HG03159 (cell line): ENCODE measurements around the gene GPRC5A.

Experiments
- ATAC-seq: cut with Tn5 transposase; IDR thresholded peaks from one replicate; pipeline ENCODE4 v1.9.1; 2021; ENCODE audit warnings: mild to moderate bottlenecking, moderate library complexity; ENCODE audit not compliant: unreplicated experiment

The GPRC5A gene

GRCh38 chr12:12885096-12885792 is 6.1 kb upstream of the GPRC5A start:
- ATAC-seq: no peak

DNA sequence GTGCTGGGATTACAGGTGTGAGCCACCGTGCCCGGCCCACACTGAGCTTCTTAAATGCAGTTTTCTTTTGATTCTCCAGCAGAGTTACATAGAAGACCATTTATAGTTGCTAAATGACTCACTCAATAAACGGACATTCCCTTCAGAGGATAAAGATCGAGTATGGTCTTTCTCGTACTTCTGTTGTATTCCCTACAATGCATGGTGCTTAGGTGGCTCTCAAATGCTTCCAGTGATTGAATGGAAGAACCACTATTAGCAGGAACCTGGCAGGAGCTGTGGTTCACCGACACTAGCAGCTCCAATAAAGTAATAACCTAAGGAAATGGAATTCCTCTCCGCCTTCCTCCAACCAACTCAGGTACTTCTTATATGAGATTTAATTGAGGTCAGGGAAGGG is 3.9 kb upstream of the GPRC5A start:
- ATAC-seq: no peak

GRCh38 chr12:12889701-12890100 is 1.7 kb upstream of the GPRC5A start:
- no peak for ATAC-seq

DNA sequence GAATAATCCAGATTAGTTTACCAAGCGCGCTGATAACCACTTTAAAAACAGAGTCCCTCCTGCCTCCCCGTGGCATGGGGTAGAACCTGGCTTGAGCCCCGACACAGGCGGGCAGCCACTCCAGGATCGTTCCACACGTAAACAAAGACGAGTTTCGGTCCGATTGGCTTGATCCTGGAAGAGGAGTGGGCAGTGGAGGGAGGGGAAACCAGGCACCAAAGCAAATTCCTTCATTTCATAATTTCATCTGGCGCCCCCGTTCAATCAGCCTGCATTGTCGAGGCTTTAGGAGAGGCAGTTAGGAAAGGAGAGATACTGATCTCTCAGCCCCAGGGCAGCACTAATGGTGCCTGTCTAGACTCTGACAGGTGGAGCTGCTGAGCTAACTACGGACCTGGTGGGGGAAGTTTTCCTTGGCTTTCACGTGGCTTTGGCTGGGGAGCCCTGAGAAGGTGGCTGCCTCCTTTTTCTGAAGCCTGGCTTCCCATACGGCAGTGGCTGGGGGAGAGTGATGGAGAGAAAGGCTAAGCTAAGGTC is 751 bp upstream of the GPRC5A start:
- no peak for ATAC-seq

DNA sequence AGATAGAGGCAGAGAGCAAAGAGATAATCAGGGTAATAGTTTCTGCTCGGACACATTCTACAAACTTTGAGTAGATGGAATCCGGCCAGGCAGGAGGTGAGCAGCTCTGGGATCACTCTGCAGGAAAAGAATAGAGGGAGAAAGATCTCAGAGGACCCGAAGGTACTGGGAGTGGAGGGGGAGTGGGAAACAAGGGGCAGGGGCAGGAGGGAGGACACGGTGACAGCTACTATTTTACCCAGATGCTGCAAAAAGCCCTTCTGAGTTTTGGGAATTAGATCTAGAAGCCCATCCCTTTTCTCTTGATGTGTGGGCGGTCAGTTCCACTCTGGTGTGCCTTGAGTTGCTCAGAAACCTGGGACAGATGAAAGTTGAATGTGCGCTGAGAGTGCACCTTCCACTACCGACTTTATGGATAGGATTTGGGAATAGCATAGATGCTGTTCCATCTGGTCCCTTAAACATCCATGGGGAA is 556 bp downstream of the GPRC5A start:
- ATAC-seq: no peak

DNA sequence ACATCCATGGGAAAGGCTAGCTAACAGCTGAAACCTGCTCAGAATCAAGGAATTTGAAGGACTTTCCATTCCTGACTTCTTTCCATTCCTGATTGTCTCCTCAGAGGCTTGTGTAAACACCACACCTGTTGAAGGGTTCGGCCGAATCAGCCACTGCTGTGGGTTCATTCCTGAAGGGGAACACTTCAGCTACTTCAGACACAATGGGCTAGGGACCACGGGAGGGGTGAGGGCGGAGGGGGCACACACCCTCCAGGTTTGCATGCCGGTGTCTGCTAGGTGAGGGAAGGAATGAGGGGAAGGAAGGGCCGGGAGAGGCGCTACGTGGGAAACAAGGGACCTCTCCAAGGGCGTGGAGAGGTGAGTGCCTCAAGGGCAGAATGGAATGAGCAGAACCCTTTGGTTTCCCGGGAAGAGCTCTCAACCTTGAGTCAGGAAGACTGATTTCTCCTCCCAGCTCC is 1.3 kb downstream of the GPRC5A start:
- no peak for ATAC-seq

- ATAC-seq: no peak
Observed at GRCh38 chr12:12893438-12893837, 2.1 kb downstream of the GPRC5A start.

DNA sequence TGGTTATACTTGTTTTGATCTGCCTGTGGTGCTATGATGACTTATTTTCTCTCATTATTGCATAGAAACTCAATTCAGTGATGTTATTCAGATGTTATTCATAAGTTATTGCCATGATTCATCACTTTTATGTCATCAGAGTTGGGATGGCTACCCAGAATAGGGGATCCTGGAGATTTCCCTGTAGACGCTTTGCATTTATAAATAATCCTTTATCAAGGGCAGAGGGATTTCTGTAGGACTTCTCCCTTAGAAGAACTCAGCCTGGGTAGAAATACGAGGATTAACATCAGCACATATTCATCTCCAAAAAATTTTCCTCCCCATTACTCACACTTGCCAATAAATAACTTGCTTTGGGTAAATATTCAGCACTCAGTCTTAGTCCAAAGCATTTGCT is 4.9 kb downstream of the GPRC5A start:
- ATAC-seq: no peak

GRCh38 chr12:12897302-12897701 is 5.9 kb downstream of the GPRC5A start:
- no peak for ATAC-seq

DNA sequence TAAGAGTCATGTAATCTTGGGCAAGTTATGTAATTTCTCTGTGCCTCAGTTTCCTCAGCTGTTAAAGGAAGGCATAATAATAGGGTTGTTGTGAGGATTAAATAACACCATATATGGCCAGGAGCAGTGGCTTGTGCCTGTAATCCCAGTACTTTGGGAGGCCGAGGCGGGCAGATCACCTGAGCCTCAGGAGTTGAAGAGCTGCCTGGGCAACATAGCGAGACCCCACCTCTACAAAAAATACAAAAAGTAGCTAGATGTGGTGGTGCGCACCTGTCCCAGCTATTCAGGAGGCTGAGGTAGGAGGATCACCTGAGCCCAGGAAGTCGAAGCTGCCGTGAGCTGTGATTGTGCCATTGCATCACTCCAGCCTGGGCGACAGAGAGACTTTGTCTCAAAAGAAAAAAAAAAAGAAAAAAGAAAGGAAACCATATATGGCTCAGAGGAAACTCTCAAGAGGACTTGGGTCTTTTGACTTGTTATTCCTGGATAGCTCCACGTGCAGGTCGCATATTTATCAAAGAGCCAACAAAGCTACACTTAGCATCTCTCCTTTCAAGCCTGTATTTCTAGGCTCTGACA is 6.9 kb downstream of the GPRC5A start:
- ATAC-seq: no peak

DNA sequence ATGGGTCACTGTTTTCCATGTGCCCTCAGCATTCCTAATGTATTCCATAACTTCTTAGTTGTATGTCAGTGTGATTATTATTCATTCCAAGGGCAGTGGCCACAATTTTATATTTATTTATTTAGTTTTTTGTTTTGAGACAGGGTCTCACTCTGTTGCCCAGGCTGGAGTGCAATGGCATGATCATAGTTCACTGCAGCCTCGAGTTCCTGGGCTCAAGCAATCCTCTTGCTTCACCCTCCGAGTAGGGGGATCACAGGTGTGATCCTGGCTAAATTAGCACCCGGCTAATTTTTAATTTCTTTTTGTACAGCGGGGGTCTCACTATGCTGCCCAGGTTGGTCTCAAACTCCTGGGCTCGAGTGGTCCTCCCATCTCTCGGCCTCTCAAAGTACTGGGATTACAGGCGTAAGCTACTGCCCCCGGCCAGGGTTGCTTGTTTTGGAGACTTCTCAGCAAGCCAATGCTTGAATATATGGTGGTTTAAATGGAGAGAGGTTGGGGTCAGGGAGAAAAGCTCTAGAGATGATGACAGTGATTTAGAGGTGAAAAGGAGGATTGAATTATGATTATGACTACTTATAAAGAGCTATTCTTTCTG is 7.6 kb downstream of the GPRC5A start:
- no peak for ATAC-seq

GRCh38 chr12:12899530-12900380 is 8.4 kb downstream of the GPRC5A start:
- peak; percentile 85 for ATAC-seq

GRCh38 chr12:12900786-12901157 is 9.4 kb downstream of the GPRC5A start:
- no peak for ATAC-seq

DNA sequence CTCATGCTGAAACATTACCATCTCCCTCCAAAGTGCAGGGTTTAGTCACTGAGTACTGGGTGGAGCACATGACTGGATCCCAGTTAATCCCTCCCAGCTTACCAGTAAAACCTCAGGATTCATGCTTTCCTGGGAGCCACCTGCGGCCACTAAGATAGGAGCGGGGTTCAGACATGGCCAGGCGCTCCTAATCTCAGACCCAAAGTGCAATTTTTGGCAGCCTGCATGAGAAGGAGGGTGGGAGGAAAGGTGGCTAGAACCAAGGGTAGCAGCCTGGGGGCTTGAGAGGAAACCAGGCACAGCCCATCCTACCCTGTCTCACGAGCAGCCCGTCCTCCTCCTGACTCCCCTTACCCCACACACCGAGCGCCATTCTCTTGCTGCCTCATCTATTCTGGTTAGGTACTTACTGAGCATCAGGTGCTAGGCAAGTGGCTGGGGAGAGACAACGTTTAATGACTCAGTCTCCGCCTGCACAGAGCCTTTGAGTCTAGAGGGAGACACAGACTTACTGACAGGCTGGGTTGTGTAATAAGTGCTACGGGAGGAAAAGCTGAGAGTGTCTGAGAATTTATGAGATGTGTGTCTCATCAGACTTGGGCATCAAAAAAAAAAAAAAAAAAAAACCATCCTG is 9.9 kb downstream of the GPRC5A start:
- no peak for ATAC-seq

DNA sequence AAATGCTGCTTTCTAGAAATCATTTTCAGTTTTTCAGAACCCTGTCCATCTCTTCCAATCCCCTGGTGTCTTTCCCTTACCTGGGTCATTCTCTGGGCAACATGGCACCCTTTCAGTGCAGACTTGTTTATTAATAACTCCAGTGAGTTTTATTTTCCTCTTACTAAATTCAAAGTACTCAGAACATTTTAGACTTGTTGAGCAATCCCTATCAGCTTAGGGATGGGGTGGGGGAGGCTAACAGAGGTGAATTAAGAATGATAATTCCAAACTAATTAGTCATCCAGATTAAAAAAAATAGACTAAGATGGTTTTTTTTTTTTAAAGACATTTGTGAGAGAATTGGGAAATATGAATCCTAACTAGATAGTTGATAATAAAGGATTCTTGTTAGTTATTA is 10.7 kb downstream of the GPRC5A start:
- no peak for ATAC-seq

DNA sequence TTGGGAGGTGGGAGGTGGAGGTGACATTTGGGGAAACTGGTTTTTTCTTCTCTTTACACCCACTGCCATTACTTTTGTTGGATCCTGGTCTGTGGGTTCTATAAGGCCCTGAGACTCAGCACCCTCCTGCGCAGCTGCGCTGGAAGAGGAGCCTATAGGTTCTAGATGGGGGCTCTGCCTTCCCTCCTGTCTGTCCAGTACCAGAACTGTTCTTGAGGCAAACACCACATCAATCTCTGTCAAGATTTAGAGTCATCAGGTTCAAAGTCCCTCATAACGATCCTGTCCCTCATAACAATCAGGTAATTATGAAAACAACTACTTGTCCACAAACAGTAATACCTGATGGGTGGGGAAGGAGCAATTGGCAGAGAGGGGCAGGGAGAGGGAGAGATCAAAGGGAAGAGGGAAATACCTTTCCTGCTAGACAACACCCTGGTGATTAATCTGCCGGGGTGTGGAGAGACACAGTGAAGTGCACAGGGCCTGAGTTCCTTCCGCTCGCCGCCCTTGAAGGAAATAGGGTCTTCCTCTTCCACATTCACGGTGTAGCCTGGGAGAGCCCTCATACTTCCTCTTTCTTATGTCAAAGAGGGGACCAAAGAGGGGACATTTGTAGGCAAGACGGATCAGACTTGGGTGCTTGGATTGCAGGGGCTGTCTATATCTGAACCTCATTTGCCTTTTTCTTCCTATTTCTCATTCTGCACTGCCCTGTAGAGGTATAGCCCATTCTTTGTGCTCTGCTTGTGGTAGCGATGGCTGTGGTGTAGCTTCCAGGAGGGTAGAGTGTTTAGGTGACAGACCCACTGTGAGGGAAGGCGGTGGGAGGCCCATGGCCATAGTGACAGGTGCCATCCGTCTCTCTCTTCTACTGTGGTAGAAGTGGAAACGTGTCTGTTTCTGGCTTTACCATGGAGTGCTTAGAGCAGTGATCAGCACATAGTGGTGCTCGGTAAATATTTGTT is 12.6 kb downstream of the GPRC5A start:
- no peak for ATAC-seq

- ATAC-seq: no peak
Observed at GRCh38 chr12:12907552-12907951, 16.2 kb downstream of the GPRC5A start.

GRCh38 chr12:12908252-12908651 is 16.9 kb downstream of the GPRC5A start:
- ATAC-seq: no peak

- ATAC-seq: no peak
Observed at GRCh38 chr12:12908711-12909110, 17.3 kb downstream of the GPRC5A start.
